Peyer's patch (tissue), 4 donors: ENCODE results near the gene DOCK9. TPM values are rescaled to one million over a fixed set of nuclear protein-coding genes. Genes with fewer than 3 reads are reported as not detected.

ENCODE experiments used
- DNase-seq, 3 donors: peaks; one replicate each; pipeline ENCODE4 v3.0.0-alpha.2; 2017 to 2019
- H3K27ac ChIP-seq, 4 donors: fragments of 200-600 bp; sonication (generic); one replicate each; pipeline ENCODE4 v1.5.1; 2016 to 2019
- H3K27me3 ChIP-seq, 2 donors: fragments of 200-600 bp; sonication (generic); one replicate each; pipeline ENCODE4 v1.5.1; 2019
- H3K36me3 ChIP-seq, 3 donors: fragments of 200-600 bp; sonication (generic); one replicate each; pipeline ENCODE4 v1.5.1; 2016 to 2019
- H3K4me1 ChIP-seq, 4 donors: fragments of 200-600 bp; sonication (generic); one replicate each; pipeline ENCODE4 v1.5.1; 2016 to 2019
- H3K4me3 ChIP-seq, 4 donors: fragments of 200-600 bp; sonication (generic); 1 replicate in 3 of 4; 2 replicates in 1 of 4; pipeline ENCODE4 v1.5.1; 2016 to 2019; ENCODE audit warnings: mild to moderate bottlenecking in 1 of 4
- H3K9me3 ChIP-seq, 4 donors: fragments of 200-600 bp; sonication (generic); one replicate each; pipeline ENCODE4 v1.5.1; 2016 to 2019; ENCODE audit warnings: mild to moderate bottlenecking in 1 of 4
- POLR2A ChIP-seq, 2 donors: fragments of 450-650 bp; IDR thresholded peaks; one replicate each; pipeline ENCODE4 v1.5.1; 2017; ENCODE audit warnings: antibody characterized with exemption in 2 of 2, mild to moderate bottlenecking in 2 of 2, moderate library complexity in 2 of 2
- total RNA-seq, 4 donors: library from RNA; depleted of rRNA; stranded (reverse); fragments of >200 nt; gene quantifications; one replicate each; pipeline ENCODE4 v1.1.0, GENCODE V29; 2016
- TF ChIP-seq, protein P1 (sequence below), 6 experiments: fragments of 450-650 bp in 4 of 6; fragments of 200-600 bp in 2 of 6; sonication (generic) in 1 of 6; IDR thresholded peaks; one replicate each; pipeline ENCODE4 v1.5.1; 2017 to 2019; ENCODE audit warnings: antibody characterized with exemption in 6 of 6, mild to moderate bottlenecking in 3 of 6, moderate library complexity in 1 of 6

DOCK9 gene
- total RNA-seq, 4 donors from 2014 or later, result 52.5 to 166 (median 54.2) TPM

GRCh38 chr13:98954313-98954712 lies 23.6 kb downstream of the DOCK9 start:
- H3K27me3 ChIP-seq, result no peaks in the 10 kb centered on the region

GRCh38 chr13:98951266-98951665 lies 26.6 kb downstream of the DOCK9 start:
- no peak for DNase-seq
- TF ChIP-seq, protein P1, sequence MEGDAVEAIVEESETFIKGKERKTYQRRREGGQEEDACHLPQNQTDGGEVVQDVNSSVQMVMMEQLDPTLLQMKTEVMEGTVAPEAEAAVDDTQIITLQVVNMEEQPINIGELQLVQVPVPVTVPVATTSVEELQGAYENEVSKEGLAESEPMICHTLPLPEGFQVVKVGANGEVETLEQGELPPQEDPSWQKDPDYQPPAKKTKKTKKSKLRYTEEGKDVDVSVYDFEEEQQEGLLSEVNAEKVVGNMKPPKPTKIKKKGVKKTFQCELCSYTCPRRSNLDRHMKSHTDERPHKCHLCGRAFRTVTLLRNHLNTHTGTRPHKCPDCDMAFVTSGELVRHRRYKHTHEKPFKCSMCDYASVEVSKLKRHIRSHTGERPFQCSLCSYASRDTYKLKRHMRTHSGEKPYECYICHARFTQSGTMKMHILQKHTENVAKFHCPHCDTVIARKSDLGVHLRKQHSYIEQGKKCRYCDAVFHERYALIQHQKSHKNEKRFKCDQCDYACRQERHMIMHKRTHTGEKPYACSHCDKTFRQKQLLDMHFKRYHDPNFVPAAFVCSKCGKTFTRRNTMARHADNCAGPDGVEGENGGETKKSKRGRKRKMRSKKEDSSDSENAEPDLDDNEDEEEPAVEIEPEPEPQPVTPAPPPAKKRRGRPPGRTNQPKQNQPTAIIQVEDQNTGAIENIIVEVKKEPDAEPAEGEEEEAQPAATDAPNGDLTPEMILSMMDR (IDR thresholded peaks at IDR 0.05), result no peak
- TF ChIP-seq POLR2A (IDR thresholded peaks at IDR 0.05), result no peak
- Histone ChIP-seq H3K27ac (no peak overlapping the region), H3K4me1 (no peaks in the 10 kb centered on the region), H3K4me3 (no peak overlapping the region), H3K27me3 (no peaks in the 10 kb centered on the region), H3K36me3 (no peaks in the 10 kb centered on the region), H3K9me3 (no peaks in the 10 kb centered on the region)

More at GRCh38 chr13:98954313-98954712, 23.6 kb downstream of the DOCK9 start:
- H3K36me3 ChIP-seq, result no peaks in the 10 kb centered on the region
- TF ChIP-seq, protein P1 (IDR thresholded peaks at IDR 0.05), result no peak
- TF ChIP-seq POLR2A (IDR thresholded peaks at IDR 0.05), result no peak
- no peak overlapping the region for H3K4me3 ChIP-seq
- no peak for DNase-seq
- H3K27ac ChIP-seq, result no peak overlapping the region
- no peaks in the 10 kb centered on the region for H3K4me1 ChIP-seq
- H3K9me3 ChIP-seq, result no peaks in the 10 kb centered on the region

DNA sequence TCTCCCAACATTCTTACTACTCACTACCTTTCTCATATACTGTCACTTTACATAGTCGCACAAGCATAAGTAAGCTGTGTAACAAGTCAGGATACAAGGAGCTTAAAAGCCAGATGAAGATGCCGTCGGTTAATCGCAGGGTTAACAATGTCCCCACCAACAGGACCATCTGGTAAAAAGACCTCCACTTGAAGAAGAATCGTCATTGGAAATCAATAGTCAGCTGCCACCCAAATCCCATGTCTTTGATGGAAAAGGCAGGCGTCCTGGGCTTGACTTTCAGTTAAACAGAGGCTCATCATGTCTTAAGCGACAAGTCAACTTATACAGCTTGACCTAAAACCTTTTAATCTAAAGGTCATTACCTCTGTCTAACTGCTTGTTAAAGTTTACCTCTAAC lies 27.2 kb downstream of the DOCK9 start:
- Histone ChIP-seq H3K4me1 (no peaks in the 10 kb centered on the region), H3K27ac (no peak overlapping the region), H3K36me3 (no peaks in the 10 kb centered on the region), H3K9me3 (no peaks in the 10 kb centered on the region), H3K27me3 (no peaks in the 10 kb centered on the region), H3K4me3 (no peak overlapping the region)
- TF ChIP-seq, protein P1 (IDR thresholded peaks at IDR 0.05), result no peak
- TF ChIP-seq POLR2A (IDR thresholded peaks at IDR 0.05), result no peak
- DNase-seq, result no peak

- H3K4me3 ChIP-seq, result no peak overlapping the region
- no peaks in the 10 kb centered on the region for H3K27me3 ChIP-seq
- H3K9me3 ChIP-seq, result no peaks in the 10 kb centered on the region
- DNase-seq, result no peak
- H3K4me1 ChIP-seq, result no peaks in the 10 kb centered on the region
- H3K36me3 ChIP-seq, result no peaks in the 10 kb centered on the region
- no peak overlapping the region for H3K27ac ChIP-seq
- TF ChIP-seq, protein P1 (IDR thresholded peaks at IDR 0.05), result no peak
- TF ChIP-seq POLR2A (IDR thresholded peaks at IDR 0.05), result no peak
Observed at GRCh38 chr13:98947925-98948324, 29.9 kb downstream of the DOCK9 start.

GRCh38 chr13:98945863-98946605 lies 31.8 kb downstream of the DOCK9 start:
- H3K9me3 ChIP-seq, result no peaks in the 10 kb centered on the region
- TF ChIP-seq POLR2A (IDR thresholded peaks at IDR 0.05), result no peak
- TF ChIP-seq, protein P1 (IDR thresholded peaks at IDR 0.05), result no peak
- no peak for DNase-seq
- H3K4me1 ChIP-seq, result no peaks in the 10 kb centered on the region
- H3K36me3 ChIP-seq, result no peaks in the 10 kb centered on the region
- H3K27me3 ChIP-seq, result no peaks in the 10 kb centered on the region
- no peak overlapping the region for H3K4me3 ChIP-seq
- no peak overlapping the region for H3K27ac ChIP-seq
